NCI-H524 (cell line): Measurements from ENCODE around the gene KCNJ1.

Experiments used
- DNase-seq, 2 experiments: peaks; one replicate each; lab custom pipeline; 2025; lab: John Stamatoyannopoulos, UW

KCNJ1 gene

GRCh38 chr11:128901653-128902514 is 34.8 kb upstream of the KCNJ1 start:
- DNase-seq = no peak

- DNase-seq = no peak
These were observed 33.4 kb upstream of the KCNJ1 start for GRCh38 chr11:128900468-128900867.

- no peak for DNase-seq
These were observed 31.7 kb upstream of the KCNJ1 start for GRCh38 chr11:128898580-128899344.

GRCh38 chr11:128897826-128898225 is 30.7 kb upstream of the KCNJ1 start:
- DNase-seq = no peak

GRCh38 chr11:128896356-128896755 is 29.3 kb upstream of the KCNJ1 start:
- DNase-seq = no peak

- no peak for DNase-seq
These were observed 28.4 kb upstream of the KCNJ1 start for GRCh38 chr11:128895526-128895925.

GRCh38 chr11:128894685-128895084 is 27.6 kb upstream of the KCNJ1 start:
- DNase-seq = no peak

- no peak for DNase-seq
These were observed 27.2 kb upstream of the KCNJ1 start for GRCh38 chr11:128894286-128894681.

- no peak for DNase-seq
These were observed 26.6 kb upstream of the KCNJ1 start for GRCh38 chr11:128893578-128894285.

- DNase-seq = no peak
These were observed 25.9 kb upstream of the KCNJ1 start for GRCh38 chr11:128892866-128893565.

GRCh38 chr11:128891913-128892398 is 24.9 kb upstream of the KCNJ1 start:
- DNase-seq = no peak

GRCh38 chr11:128890543-128891368 is 23.7 kb upstream of the KCNJ1 start, which contains the start of gene KCNJ5:
Gene KCNJ5, plus strand, starts transcription at chr11:128891356. Its CDS starts 19,918 bp downstream, at chr11:128911274.
- DNase-seq = peak; percentile 30 to 55

GRCh38 chr11:128890216-128890542 is 23.1 kb upstream of the KCNJ1 start:
- DNase-seq = no peak

- peak; percentile 61 to 86 for DNase-seq
These were observed 22.6 kb upstream of the KCNJ1 start for GRCh38 chr11:128889657-128890213.

GRCh38 chr11:128888034-128888985 is 21.2 kb upstream of the KCNJ1 start:
- DNase-seq = no peak

- peak in 1 of 2 experiments; percentile 60 for DNase-seq
These were observed 19.5 kb upstream of the KCNJ1 start for GRCh38 chr11:128886406-128887124.

- DNase-seq = peak; percentile 23 to 68
These were observed 17.7 kb upstream of the KCNJ1 start for GRCh38 chr11:128884703-128885338.

- DNase-seq = no peak
These were observed 17.0 kb upstream of the KCNJ1 start for GRCh38 chr11:128884054-128884453.
